Neural cell (in vitro differentiated cells): Measurements from ENCODE around the gene AP3S2.
"Not testable (repeated sequence)": the region's sequence is repeated elsewhere in the genome, so short reads cannot be mapped to it uniquely, and the experiment has no call there.

Experiments
- CTCF ChIP-seq: fragments of 450-650 bp; IDR thresholded peaks from 2 replicates; pipeline ENCODE4 v1.5.1; 2014; ENCODE audit warnings: antibody characterized with exemption, mild to moderate bottlenecking, moderate library complexity; ENCODE audit not compliant: poor library complexity, severe bottlenecking
- EP300 ChIP-seq: fragments of 450-650 bp; conservative IDR thresholded peaks from 2 replicates; pipeline ENCODE4 v1.6.1; 2014; ENCODE audit warnings: antibody characterized with exemption, mild to moderate bottlenecking, moderate library complexity; ENCODE audit not compliant: poor library complexity, severe bottlenecking
- POLR2AphosphoS5 ChIP-seq: IDR thresholded peaks from 2 replicates; pipeline ENCODE4 v1.6.1; 2012
- SMC3 ChIP-seq: fragments of 450-650 bp; conservative IDR thresholded peaks from 2 replicates; pipeline ENCODE4 v1.6.1; 2014; ENCODE audit warnings: antibody characterized with exemption, mild to moderate bottlenecking, moderate library complexity; ENCODE audit not compliant: poor library complexity

GRCh38 chr15:89782619-89782950, 111.2 kb downstream of the AP3S2 start:
- not testable (repeated sequence) for TF ChIP-seq SMC3, EP300, CTCF, POLR2AphosphoS5
